Neural progenitor cell (in vitro differentiated cells): ENCODE data around the gene NMUR1. TPM values are rescaled to one million over a fixed set of nuclear protein-coding genes. Genes with fewer than 3 reads are reported as not detected.

Experiments used
- DNase-seq: peaks from one replicate; pipeline ENCODE4 v3.0.0-alpha.2; 2016; ENCODE audit warnings: low spot score
- H2AFZ ChIP-seq: fragments of 200-600 bp; sonication (generic); replicated peaks from 2 replicates; pipeline ENCODE4 v1.6.1; 2016; ENCODE audit warnings: antibody characterized with exemption
- H3F3A ChIP-seq: fragments of 200-600 bp; sonication (generic); 2 replicates; pipeline ENCODE4 v1.6.1; 2016; ENCODE audit warnings: antibody characterized with exemption, low read depth
- H3K27ac ChIP-seq: fragments of 200-600 bp; sonication (generic); 2 replicates; pipeline ENCODE4 v1.5.1; 2016; ENCODE audit warnings: mild to moderate bottlenecking
- H3K27me3 ChIP-seq: fragments of 200-600 bp; sonication (generic); 2 replicates; pipeline ENCODE4 v1.6.1; 2016; ENCODE audit warnings: mild to moderate bottlenecking, moderate library complexity
- H3K36me3 ChIP-seq: fragments of 200-600 bp; sonication (generic); 2 replicates; pipeline ENCODE4 v1.5.1; 2016
- H3K4me1 ChIP-seq: fragments of 200-600 bp; sonication (generic); 2 replicates; pipeline ENCODE4 v1.6.1; 2016; ENCODE audit warnings: mixed run types
- H3K4me2 ChIP-seq: fragments of 200-600 bp; sonication (generic); 2 replicates; pipeline ENCODE4 v1.6.1; 2016
- H3K4me3 ChIP-seq: fragments of 200-600 bp; sonication (generic); 2 replicates; pipeline ENCODE4 v1.5.1; 2016
- H3K79me2 ChIP-seq: fragments of 200-600 bp; sonication (generic); 2 replicates; pipeline ENCODE4 v1.6.1; 2016; ENCODE audit warnings: low read depth
- H3K9ac ChIP-seq: fragments of 200-600 bp; sonication (generic); 2 replicates; pipeline ENCODE4 v1.6.1; 2016
- H3K9me3 ChIP-seq: fragments of 200-600 bp; sonication (generic); 2 replicates; pipeline ENCODE4 v1.5.1; 2016; ENCODE audit warnings: low read depth
- H4K20me1 ChIP-seq: fragments of 200-600 bp; sonication (generic); 2 replicates; pipeline ENCODE4 v1.6.1; 2016; ENCODE audit warnings: low read depth
- H3K27ac Mint-ChIP-seq: 3 replicates; pipeline ENCODE4 v1.8.0; 2021; ENCODE audit warnings: mixed read lengths
- H3K27me3 Mint-ChIP-seq: 2 replicates; pipeline ENCODE4 v1.8.0; 2022; ENCODE audit warnings: low read depth, mild to moderate bottlenecking, inconsistent platforms, moderate library complexity, mixed read lengths; ENCODE audit not compliant: insufficient read depth
- H3K36me3 Mint-ChIP-seq: 3 replicates; pipeline ENCODE4 v1.8.0; 2021; ENCODE audit warnings: mixed read lengths
- H3K4me1 Mint-ChIP-seq: 3 replicates; pipeline ENCODE4 v1.8.0; 2021; ENCODE audit warnings: mixed read lengths
- H3K4me3 Mint-ChIP-seq: 3 replicates; pipeline ENCODE4 v1.8.0; 2021; ENCODE audit warnings: mild to moderate bottlenecking, moderate library complexity, mixed read lengths
- H3K9me3 Mint-ChIP-seq: 3 replicates; pipeline ENCODE4 v1.8.0; 2020; ENCODE audit warnings: mixed read lengths
- CTCF ChIP-seq: fragments of 200-600 bp; sonication (generic); IDR thresholded peaks from 2 replicates; pipeline ENCODE4 v1.5.1; 2017; ENCODE audit warnings: antibody characterized with exemption, mild to moderate bottlenecking
- EZH2 ChIP-seq: fragments of 200-600 bp; sonication (generic); IDR thresholded peaks from 2 replicates; pipeline ENCODE4 v1.6.1; 2017; ENCODE audit warnings: antibody characterized with exemption, mild to moderate bottlenecking, moderate library complexity
- EZH2phosphoT487 ChIP-seq: fragments of 200-600 bp; sonication (generic); IDR thresholded peaks from 2 replicates; pipeline ENCODE4 v1.6.1; 2017; ENCODE audit warnings: antibody characterized with exemption
- total RNA-seq: library from RNA; depleted of rRNA; stranded (reverse); fragments of >200 nt; gene quantifications from 2 replicates; pipeline ENCODE4 v1.2.3, GENCODE V29; 2015; ENCODE audit warnings: low replicate concordance

The NMUR1 gene
- total RNA-seq, 1 donor from 2014 or later = 0.52 TPM

- no peaks in the 10 kb centered on the region for H4K20me1 ChIP-seq
- peaks cover 14% of the 10 kb centered on the region for H3K9me3 Mint-ChIP-seq
- no peaks in the 10 kb centered on the region for H3K36me3 ChIP-seq
- no peak for DNase-seq
- H3F3A ChIP-seq = no peaks in the 10 kb centered on the region
- H2AFZ ChIP-seq = no peak overlapping the region
- H3K9ac ChIP-seq = no peak overlapping the region
- H3K36me3 Mint-ChIP-seq = no peaks in the 10 kb centered on the region
- H3K27ac Mint-ChIP-seq = no peak overlapping the region
- no peaks in the 10 kb centered on the region for H3K9me3 ChIP-seq
- H3K27me3 Mint-ChIP-seq = peaks cover 10% of the 10 kb centered on the region
- peaks cover 11% of the 10 kb centered on the region for H3K4me1 Mint-ChIP-seq
- TF ChIP-seq CTCF (no peak), EZH2phosphoT487 (no peak), EZH2 (no peak)
- no peaks in the 10 kb centered on the region for H3K79me2 ChIP-seq
- H3K4me3 ChIP-seq = no peak overlapping the region
- H3K27me3 ChIP-seq = no peaks in the 10 kb centered on the region
- no peak overlapping the region for H3K4me2 ChIP-seq
- no peak overlapping the region for H3K27ac ChIP-seq
- H3K4me3 Mint-ChIP-seq = no peak overlapping the region
- H3K4me1 ChIP-seq = no peaks in the 10 kb centered on the region
Measured at GRCh38 chr2:231542136-231542535, 11.9 kb upstream of the NMUR1 start.

- no peaks in the 10 kb centered on the region for H3K27me3 ChIP-seq
- no peaks in the 10 kb centered on the region for H3F3A ChIP-seq
- peaks cover 14% of the 10 kb centered on the region for H3K9me3 Mint-ChIP-seq
- no peaks in the 10 kb centered on the region for H4K20me1 ChIP-seq
- DNase-seq = peak; percentile 80
- TF ChIP-seq EZH2 (no peak), EZH2phosphoT487 (no peak), CTCF (peak; percentile 62)
- no peaks in the 10 kb centered on the region for H3K9me3 ChIP-seq
- no peaks in the 10 kb centered on the region for H3K4me1 ChIP-seq
- H3K4me1 Mint-ChIP-seq = peaks cover 11% of the 10 kb centered on the region
- no peaks in the 10 kb centered on the region for H3K79me2 ChIP-seq
- no peak overlapping the region for H3K4me3 Mint-ChIP-seq
- no peaks in the 10 kb centered on the region for H3K36me3 ChIP-seq
- H3K4me2 ChIP-seq = no peak overlapping the region
- no peak overlapping the region for H3K27ac ChIP-seq
- H3K36me3 Mint-ChIP-seq = no peaks in the 10 kb centered on the region
- H3K9ac ChIP-seq = no peak overlapping the region
- H3K4me3 ChIP-seq = no peak overlapping the region
- no peak overlapping the region for H3K27ac Mint-ChIP-seq
- peaks cover 10% of the 10 kb centered on the region for H3K27me3 Mint-ChIP-seq
- no peak overlapping the region for H2AFZ ChIP-seq
Measured at GRCh38 chr2:231541645-231542044, 11.4 kb upstream of the NMUR1 start.

GRCh38 chr2:231539991-231540390 is 9.7 kb upstream of the NMUR1 start:
- Mint-ChIP-seq H3K9me3 (peaks cover 13% of the 10 kb centered on the region), H3K4me1 (peaks cover 9% of the 10 kb centered on the region), H3K4me3 (peak overlapping the region; percentile 16), H3K27ac (peak overlapping the region; percentile 95), H3K36me3 (no peaks in the 10 kb centered on the region), H3K27me3 (peaks cover 10% of the 10 kb centered on the region)
- H3K9me3 ChIP-seq = no peaks in the 10 kb centered on the region
- H4K20me1 ChIP-seq = no peaks in the 10 kb centered on the region
- DNase-seq = no peak
- TF ChIP-seq EZH2 (no peak), EZH2phosphoT487 (no peak), CTCF (no peak)
- H3K27me3 ChIP-seq = no peaks in the 10 kb centered on the region
- H3K4me1 ChIP-seq = no peaks in the 10 kb centered on the region
- H3K79me2 ChIP-seq = no peaks in the 10 kb centered on the region
- H3K36me3 ChIP-seq = no peaks in the 10 kb centered on the region
- H3K4me3 ChIP-seq = no peak overlapping the region
- no peaks in the 10 kb centered on the region for H3F3A ChIP-seq
- no peak overlapping the region for H3K27ac ChIP-seq
- H2AFZ ChIP-seq = peak overlapping the region; percentile 64
- no peak overlapping the region for H3K9ac ChIP-seq
- no peak overlapping the region for H3K4me2 ChIP-seq
